ENCODE data around the gene PROKR1.
"Not testable (repeated sequence)": the region's sequence is repeated elsewhere in the genome, so short reads cannot be mapped to it uniquely, and the experiment has no call there.

Gene PROKR1

GRCh38 chr2:68643011-68643873 lies at the start of gene PROKR1:
Gene PROKR1, plus strand, starts transcription at chr2:68643579. Its CDS starts 2,243 bp downstream, at chr2:68645822.
- DNase-seq (ENCODE audit: low read depth): no peak

- no peak for DNase-seq (ENCODE audit: low read depth)
Observed at GRCh38 chr2:68594041-68594440, 49.3 kb upstream of the PROKR1 start.

- DNase-seq (ENCODE audit: low read depth): no peak
Observed at GRCh38 chr2:68594674-68595492, 48.5 kb upstream of the PROKR1 start.

- not testable (repeated sequence) for DNase-seq (ENCODE audit: low read depth)
Observed at GRCh38 chr2:68595493-68595785, 47.9 kb upstream of the PROKR1 start.

GRCh38 chr2:68600495-68600894 lies 42.9 kb upstream of the PROKR1 start:
- DNase-seq (ENCODE audit: low read depth): not testable (repeated sequence)

GRCh38 chr2:68603059-68603458 lies 40.3 kb upstream of the PROKR1 start:
- DNase-seq (ENCODE audit: low read depth): no peak

- no peak for DNase-seq (ENCODE audit: low read depth)
Observed at GRCh38 chr2:68604077-68604476, 39.3 kb upstream of the PROKR1 start.

- DNase-seq (ENCODE audit: low read depth): no peak
Observed at GRCh38 chr2:68605939-68606338, 37.4 kb upstream of the PROKR1 start.

- no peak for DNase-seq (ENCODE audit: low read depth)
Observed at GRCh38 chr2:68606759-68607158, 36.6 kb upstream of the PROKR1 start.

GRCh38 chr2:68607837-68608236 lies 35.5 kb upstream of the PROKR1 start:
- DNase-seq (ENCODE audit: low read depth): no peak

- no peak for DNase-seq (ENCODE audit: low read depth)
Observed at GRCh38 chr2:68612765-68613519, 30.4 kb upstream of the PROKR1 start.

- DNase-seq (ENCODE audit: low read depth): no peak
Observed at GRCh38 chr2:68620772-68621171, 22.6 kb upstream of the PROKR1 start.

- DNase-seq (ENCODE audit: low read depth): no peak
Observed at GRCh38 chr2:68623820-68624219, 19.6 kb upstream of the PROKR1 start.

- no peak for DNase-seq (ENCODE audit: low read depth)
Observed at GRCh38 chr2:68627615-68628014, 15.8 kb upstream of the PROKR1 start.

- DNase-seq (ENCODE audit: low read depth): no peak
Observed at GRCh38 chr2:68632021-68632420, 11.4 kb upstream of the PROKR1 start.

GRCh38 chr2:68637047-68637446 lies 6.3 kb upstream of the PROKR1 start:
- DNase-seq (ENCODE audit: low read depth): no peak

GRCh38 chr2:68643874-68644485 lies 601 bp downstream of the PROKR1 start:
- DNase-seq (ENCODE audit: low read depth): no peak

GRCh38 chr2:68645523-68645922 lies 2.1 kb downstream of the PROKR1 start:
- no peak for DNase-seq (ENCODE audit: low read depth)

- no peak for DNase-seq (ENCODE audit: low read depth)
Observed at GRCh38 chr2:68646303-68646702, 2.9 kb downstream of the PROKR1 start.

GRCh38 chr2:68650645-68651044 lies 7.3 kb downstream of the PROKR1 start:
- DNase-seq (ENCODE audit: low read depth): no peak

- DNase-seq (ENCODE audit: low read depth): no peak
Observed at GRCh38 chr2:68653034-68653433, 9.7 kb downstream of the PROKR1 start.

GRCh38 chr2:68653538-68653982 lies 10.2 kb downstream of the PROKR1 start:
- peak; percentile 1 for DNase-seq (ENCODE audit: low read depth)
